Measurements from ENCODE around the gene ADAMTS15. TPM values are rescaled to one million over a fixed set of nuclear protein-coding genes. Genes with fewer than 3 reads are reported as not detected.

ADAMTS15 gene
- polyA plus RNA-seq, 1 experiment = 5.6 TPM

DNA sequence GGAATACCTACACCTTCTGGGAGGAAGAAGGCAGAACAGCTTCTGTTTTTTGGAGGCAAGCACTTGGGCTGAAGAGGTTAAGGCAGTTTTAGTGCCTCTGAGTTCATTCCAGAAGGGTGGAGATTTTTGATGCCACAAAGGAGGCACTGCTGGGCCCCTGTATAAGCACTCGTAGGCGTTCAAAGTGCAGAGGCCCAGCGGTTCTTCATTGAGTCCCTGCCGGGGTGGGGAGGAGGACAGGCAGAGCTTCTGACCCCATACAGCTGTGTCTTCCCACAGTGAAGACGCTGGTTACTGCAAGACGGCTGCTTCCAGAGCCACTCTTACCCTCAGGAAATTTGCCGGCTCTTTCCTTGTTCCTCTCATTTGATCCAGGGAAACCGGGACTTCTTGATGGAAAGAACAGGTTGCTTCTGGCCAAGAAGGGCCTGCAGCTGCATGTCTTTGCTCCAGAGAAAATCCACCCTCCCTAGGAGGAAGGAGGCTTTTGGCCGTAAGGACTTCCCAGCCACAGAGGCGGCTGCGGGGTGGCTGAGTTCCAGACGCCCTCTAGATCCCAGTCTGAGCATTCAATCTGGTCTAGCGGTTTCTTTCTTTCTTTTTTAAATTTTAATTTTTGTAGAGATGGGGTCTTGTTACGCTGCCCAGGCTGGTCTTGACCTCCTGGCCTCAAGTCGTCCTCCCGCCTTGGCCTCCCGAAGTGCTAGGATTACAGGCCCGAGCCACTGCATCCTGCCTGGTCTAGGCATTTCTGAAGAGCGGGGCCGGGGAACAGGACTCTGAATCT is 9.4 kb downstream of the ADAMTS15 start:
- H3K36me3 ChIP-seq (ENCODE audit: control insufficient read depth, insufficient read depth, low read length) = peaks cover 12% of the 10 kb centered on the region
- DNase-seq (ENCODE audit: low read depth) = no peak
- no peaks in the 10 kb centered on the region; the same call in 1 of the 2 replicates for H3K27me3 ChIP-seq (ENCODE audit: control insufficient read depth, insufficient read depth, low read length)
- no peak for TF ChIP-seq CTCF (IDR thresholded peaks at IDR 0.05; ENCODE audit: insufficient read depth, low read depth, low read length)
- ChIA-PET POLR2A (no interaction called here), CTCF (no interaction called here)
- H3K4me3 ChIP-seq (ENCODE audit: low read depth, low read length) = no peak overlapping the region

DNA sequence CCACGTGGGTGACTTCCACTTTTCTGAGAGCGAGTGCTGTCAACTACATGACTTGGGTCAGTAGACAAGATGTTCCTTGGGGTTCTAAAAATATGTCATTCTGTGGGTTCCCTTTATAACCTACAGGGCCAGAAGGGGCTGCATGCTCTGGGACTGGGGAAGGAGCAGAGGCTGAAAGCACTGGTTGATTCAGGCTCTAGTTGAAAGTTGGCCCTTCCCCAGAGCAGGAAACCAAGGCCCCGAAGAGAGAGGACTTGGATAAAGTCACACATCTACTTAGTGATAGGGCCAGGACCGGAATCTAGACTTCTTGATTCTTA is 9.9 kb downstream of the ADAMTS15 start:
- DNase-seq (ENCODE audit: low read depth) = no peak
- H3K36me3 ChIP-seq (ENCODE audit: control insufficient read depth, insufficient read depth, low read length) = peaks cover 12% of the 10 kb centered on the region
- H3K27me3 ChIP-seq (ENCODE audit: control insufficient read depth, insufficient read depth, low read length) = no peaks in the 10 kb centered on the region; the same call in 1 of the 2 replicates
- no peak overlapping the region for H3K4me3 ChIP-seq (ENCODE audit: low read depth, low read length)
- ChIA-PET POLR2A (no interaction called here), CTCF (no interaction called here)
- TF ChIP-seq CTCF (IDR thresholded peaks at IDR 0.05; ENCODE audit: insufficient read depth, low read depth, low read length) = no peak

GRCh38 chr11:130459521-130459920 is 11.1 kb downstream of the ADAMTS15 start:
- no peak overlapping the region for H3K4me3 ChIP-seq (ENCODE audit: low read depth, low read length)
- POLR2A ChIA-PET = no interaction called here
- peaks cover 12% of the 10 kb centered on the region for H3K36me3 ChIP-seq (ENCODE audit: control insufficient read depth, insufficient read depth, low read length)
- no peak for DNase-seq (ENCODE audit: low read depth)
- no peaks in the 10 kb centered on the region; the same call in 1 of the 2 replicates for H3K27me3 ChIP-seq (ENCODE audit: control insufficient read depth, insufficient read depth, low read length)
- CTCF ChIA-PET = interaction anchor here (1.9 kb wide), 1 partner anchor 9 kb away, joined by 5 read pairs; no protein-coding TSS in a partner anchor
- TF ChIP-seq CTCF (IDR thresholded peaks at IDR 0.05; ENCODE audit: insufficient read depth, low read depth, low read length) = no peak

GRCh38 chr11:130462101-130462885 is 13.8 kb downstream of the ADAMTS15 start:
- TF ChIP-seq CTCF (IDR thresholded peaks at IDR 0.05; ENCODE audit: insufficient read depth, low read depth, low read length) = no peak
- H3K4me3 ChIP-seq (ENCODE audit: low read depth, low read length) = no peak overlapping the region
- no peaks in the 10 kb centered on the region for H3K27me3 ChIP-seq (ENCODE audit: control insufficient read depth, insufficient read depth, low read length)
- DNase-seq (ENCODE audit: low read depth) = no peak
- POLR2A ChIA-PET = no interaction called here
- CTCF ChIA-PET = interaction anchor here (0.7 to 1.3 kb wide), 2 partner anchors 12 to 400 kb away, joined by 3 to 4 read pairs; no protein-coding TSS in a partner anchor
- H3K36me3 ChIP-seq (ENCODE audit: control insufficient read depth, insufficient read depth, low read length) = peaks cover 18% of the 10 kb centered on the region

- ChIA-PET POLR2A (no interaction called here), CTCF (interaction anchor here (0.7 to 1.3 kb wide), 2 partner anchors 12 to 399 kb away, joined by 3 to 4 read pairs; no protein-coding TSS in a partner anchor)
- Histone ChIP-seq H3K36me3 (ENCODE audit: control insufficient read depth, insufficient read depth, low read length) (peaks cover 18% of the 10 kb centered on the region), H3K27me3 (ENCODE audit: control insufficient read depth, insufficient read depth, low read length) (no peaks in the 10 kb centered on the region), H3K4me3 (ENCODE audit: low read depth, low read length) (no peak overlapping the region)
- no peak for TF ChIP-seq CTCF (IDR thresholded peaks at IDR 0.05; ENCODE audit: insufficient read depth, low read depth, low read length)
- no peak for DNase-seq (ENCODE audit: low read depth)
Measured at GRCh38 chr11:130462931-130463330, 14.5 kb downstream of the ADAMTS15 start.
